HL-60/S4 (cell line): ENCODE results near the gene POLR3B.
"Not testable (repeated sequence)": the region's sequence is repeated elsewhere in the genome, so short reads cannot be mapped to it uniquely, and the experiment has no call there.

Experiments used
- in situ Hi-C: fragments of 300-500 bp; cut with MboI; formaldehyde crosslinking; loops from 2 replicates; pipeline ENCODE4 v1.14.3; 2022; ENCODE audit warnings: low sequenced_read_pairs

POLR3B gene

GRCh38 chr12:106455111-106455510 lies 97.6 kb downstream of the POLR3B start:
- in situ Hi-C loops, result no loop called here

DNA sequence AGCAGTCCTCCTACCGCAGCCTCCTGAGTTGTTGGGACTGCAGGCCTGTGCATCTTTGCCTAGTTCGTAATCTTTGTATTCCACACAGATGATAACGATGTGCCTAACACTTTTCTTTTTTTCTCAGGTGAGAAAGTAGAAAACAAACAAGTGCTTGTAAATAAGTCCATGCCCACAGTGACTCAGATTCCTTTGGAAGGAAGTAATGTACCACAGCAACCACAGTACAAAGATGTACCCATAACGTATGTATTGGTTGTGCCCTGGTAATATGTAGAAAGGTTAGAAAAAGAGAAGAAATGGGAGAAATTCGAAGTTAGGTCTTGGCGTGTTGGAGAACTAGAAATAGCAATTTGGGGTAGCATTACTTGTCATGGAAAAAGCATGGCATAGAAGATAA lies 101.6 kb downstream of the POLR3B start:
- in situ Hi-C loops, result no loop called here

GRCh38 chr12:106459534-106459933 lies 102.0 kb downstream of the POLR3B start:
- in situ Hi-C loops, result no loop called here

- in situ Hi-C loops, result no loop called here
These were observed 104.2 kb downstream of the POLR3B start for GRCh38 chr12:106461730-106462129.

- in situ Hi-C loops, result not testable (repeated sequence)
These were observed 108.1 kb downstream of the POLR3B start for GRCh38 chr12:106465605-106466004.

GRCh38 chr12:106475662-106476061 lies 118.1 kb downstream of the POLR3B start:
- in situ Hi-C loops, result not testable (repeated sequence)

- in situ Hi-C loops, result not testable (repeated sequence)
These were observed 120.1 kb downstream of the POLR3B start for GRCh38 chr12:106477627-106478026.

DNA sequence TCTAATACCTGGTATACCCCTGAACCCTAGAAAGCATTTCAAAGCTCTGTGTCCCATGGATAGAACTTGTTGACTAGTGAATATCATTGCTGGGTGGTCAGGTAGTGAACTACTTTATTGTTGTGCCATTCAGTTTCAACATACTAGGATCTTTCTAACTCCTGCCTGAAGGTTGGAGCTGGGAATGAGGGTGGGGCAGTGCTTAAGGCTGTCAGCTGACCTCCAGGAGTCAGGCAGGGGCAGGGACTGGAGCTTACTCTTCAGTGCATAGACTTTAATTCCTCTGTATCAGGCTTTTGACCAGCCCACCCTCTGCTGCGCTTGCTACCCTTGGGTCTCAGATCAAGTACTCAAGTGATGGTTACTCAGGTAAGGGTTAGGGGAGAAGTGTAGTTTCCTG lies 122.7 kb downstream of the POLR3B start:
- in situ Hi-C loops, result no loop called here

- in situ Hi-C loops, result no loop called here
These were observed 123.7 kb downstream of the POLR3B start for GRCh38 chr12:106481246-106481645.

DNA sequence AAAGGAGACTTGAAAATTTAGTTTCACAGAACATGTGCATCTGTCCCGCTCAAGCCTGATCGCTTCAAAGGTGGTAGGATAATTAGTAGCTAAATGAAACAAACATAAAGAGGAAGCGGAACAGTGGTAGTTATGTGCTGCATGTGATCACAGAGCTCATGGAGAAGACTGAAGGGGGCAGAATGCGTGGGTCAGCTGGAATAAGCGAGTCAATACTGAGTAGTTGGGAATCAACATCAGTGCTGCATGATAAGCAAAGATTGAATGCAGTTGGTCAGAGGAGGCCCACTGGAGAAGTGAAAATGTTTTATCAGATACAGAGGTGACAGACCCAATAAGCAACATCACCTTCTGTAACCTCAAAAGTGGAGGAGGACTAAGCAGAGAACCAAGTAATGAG lies 130.1 kb downstream of the POLR3B start:
- in situ Hi-C loops, result no loop called here

DNA sequence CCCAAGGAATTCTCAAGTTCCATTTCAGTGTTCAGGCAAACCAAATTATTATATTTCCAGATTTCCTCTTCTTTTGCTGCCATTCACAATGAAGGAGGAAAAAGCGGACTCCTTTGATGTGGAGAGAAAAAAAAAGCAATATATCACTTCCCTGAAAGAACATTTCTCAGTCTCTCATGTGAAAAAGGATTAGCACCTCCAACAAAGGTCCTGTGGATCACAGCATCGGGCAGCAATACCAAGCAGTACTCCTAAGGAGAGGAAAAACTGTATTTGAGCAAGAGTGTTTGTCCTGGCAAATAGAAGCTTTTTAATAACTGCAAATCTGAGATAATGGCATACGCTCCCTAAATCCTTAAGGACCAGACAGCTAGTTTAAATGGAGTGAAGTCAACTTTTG lies 131.3 kb downstream of the POLR3B start:
- in situ Hi-C loops, result no loop called here

DNA sequence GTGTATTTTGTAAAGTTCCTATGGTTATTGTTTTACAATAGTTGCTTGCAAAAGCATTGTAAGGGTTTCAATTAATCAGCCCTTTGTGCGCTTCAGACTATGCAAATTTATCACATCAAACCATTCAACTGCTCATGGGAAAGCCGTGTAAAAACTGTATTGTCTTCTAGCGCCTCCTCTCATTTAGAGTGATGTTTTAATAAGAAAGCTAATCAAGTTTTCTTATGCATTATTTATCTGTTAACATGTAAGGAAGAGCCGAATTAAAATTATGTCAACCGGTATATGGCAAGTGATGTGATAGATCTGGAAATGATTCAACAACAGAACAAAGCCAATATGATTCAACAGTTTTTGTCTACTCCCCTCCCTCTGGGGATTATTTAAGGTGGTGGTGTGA lies 132.7 kb downstream of the POLR3B start:
- in situ Hi-C loops, result no loop called here

GRCh38 chr12:106492857-106493256 lies 135.3 kb downstream of the POLR3B start:
- in situ Hi-C loops, result no loop called here

GRCh38 chr12:106493531-106493930 lies 136.0 kb downstream of the POLR3B start:
- in situ Hi-C loops, result no loop called here

DNA sequence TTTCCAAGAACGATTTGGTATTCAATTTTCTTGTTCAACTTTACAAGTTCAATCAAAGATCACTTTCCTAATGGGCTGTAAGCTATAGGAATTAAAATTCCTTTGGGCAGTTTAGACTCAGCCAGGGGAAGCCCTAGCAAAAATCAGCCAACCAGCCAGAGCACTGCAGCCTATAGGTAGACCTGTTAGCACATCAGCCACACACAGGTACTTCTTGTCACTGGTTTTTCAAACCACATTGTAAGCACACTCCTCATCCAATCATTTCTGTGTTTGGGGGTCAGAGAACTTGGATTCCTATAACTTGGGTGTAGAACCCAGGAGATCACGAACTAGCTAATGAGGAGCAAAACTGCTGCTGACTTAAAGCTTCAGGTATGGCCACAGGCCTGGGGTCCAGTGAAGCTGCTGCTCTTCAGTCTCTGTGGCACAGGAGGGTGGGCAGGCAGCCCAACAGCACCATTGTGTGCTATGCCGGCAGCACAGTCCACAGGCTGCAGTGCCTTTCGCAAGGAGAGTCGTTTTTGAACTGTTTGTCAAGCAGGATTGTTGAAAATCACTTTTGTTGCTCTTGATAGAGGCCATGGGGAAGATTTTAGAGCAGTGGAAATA lies 137.9 kb downstream of the POLR3B start:
- in situ Hi-C loops, result no loop called here

DNA sequence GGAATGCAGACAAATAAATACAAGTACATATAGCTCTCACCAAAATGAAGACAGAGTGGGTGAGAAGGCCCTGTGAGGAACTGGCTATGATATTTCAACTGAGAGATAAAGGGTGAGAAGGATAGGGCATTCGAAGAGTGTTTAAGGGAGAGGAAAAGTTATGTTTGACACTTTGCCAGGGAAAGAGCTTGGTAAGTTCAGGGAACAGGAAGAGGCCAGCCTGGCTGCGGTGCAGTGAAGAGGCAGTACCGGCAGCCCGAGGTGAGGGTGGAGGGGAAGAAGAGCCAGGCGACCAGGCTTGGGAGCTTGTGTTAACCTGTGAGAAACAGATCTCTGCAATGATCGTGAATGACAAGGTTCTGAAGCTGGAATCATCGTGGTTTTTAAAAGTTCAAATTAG lies 140.5 kb downstream of the POLR3B start:
- in situ Hi-C loops, result no loop called here

GRCh38 chr12:106499628-106500027 lies 142.1 kb downstream of the POLR3B start:
- in situ Hi-C loops, result no loop called here

- in situ Hi-C loops, result no loop called here
These were observed 149.1 kb downstream of the POLR3B start for GRCh38 chr12:106506691-106507090.

DNA sequence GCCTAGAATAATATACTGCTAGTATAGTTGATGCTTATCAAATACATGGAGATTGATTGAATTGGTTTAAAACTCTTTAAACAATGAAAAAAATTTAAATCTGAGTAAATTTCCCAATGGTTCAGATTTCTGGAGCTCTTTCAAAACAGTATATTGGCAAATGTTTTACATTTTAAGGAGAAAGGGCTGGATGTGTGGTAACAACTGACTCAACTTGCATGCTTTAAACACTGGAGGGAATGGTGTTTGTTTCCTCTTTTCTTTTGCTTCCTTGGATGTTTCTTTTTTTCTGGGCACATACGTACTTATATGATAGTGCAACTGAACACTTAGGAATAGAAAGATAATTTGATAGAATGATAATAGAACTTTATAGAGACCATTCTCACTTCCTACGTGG lies 151.4 kb downstream of the POLR3B start:
- in situ Hi-C loops, result no loop called here

GRCh38 chr12:106511365-106511764 lies 153.8 kb downstream of the POLR3B start:
- in situ Hi-C loops, result no loop called here

DNA sequence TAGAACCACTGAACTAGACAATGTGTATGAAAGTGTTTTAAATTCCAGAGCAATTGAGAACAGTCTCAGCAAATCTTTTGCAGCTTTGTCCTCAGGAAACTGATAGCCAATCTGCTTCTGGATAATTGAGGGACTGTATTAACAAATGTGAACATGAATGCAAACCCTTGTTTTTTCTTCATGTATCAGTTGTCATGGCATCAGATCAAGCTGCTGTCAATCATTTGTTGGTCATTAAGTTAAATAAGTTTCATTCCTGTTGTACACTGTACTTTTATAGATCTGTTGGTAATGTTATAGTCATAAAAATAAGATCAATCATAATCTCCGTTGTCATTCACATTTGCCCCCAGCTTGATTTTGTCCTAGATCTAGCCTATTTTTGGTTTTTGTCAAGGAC lies 159.8 kb downstream of the POLR3B start:
- in situ Hi-C loops, result no loop called here

DNA sequence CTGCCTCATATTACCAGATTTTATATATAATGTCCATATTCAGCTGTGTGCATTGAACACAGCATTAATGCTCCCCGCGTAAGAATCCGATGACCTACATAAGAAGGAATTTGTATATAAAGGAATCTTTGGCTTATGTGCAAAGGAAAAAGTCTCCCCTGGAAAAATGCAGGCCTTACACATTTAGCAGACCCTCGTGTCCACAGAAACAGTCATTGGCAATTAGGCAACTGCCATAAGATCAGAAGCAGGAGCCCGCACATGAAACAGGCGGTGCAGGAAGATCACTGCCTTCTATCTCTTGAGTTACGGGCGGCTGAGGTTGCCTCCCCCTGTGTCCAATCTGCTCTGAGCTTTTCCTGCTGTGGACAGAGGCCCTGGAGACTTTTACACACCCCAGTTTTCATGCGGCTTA lies 162.1 kb downstream of the POLR3B start:
- in situ Hi-C loops, result no loop called here

- in situ Hi-C loops, result no loop called here
These were observed 164.4 kb downstream of the POLR3B start for GRCh38 chr12:106521901-106522300.
